Measurements from ENCODE around the gene MLLT6. TPM values are rescaled to one million over a fixed set of nuclear protein-coding genes. Genes with fewer than 3 reads are reported as not detected.
"Not testable (repeated sequence)": the region's sequence is repeated elsewhere in the genome, so short reads cannot be mapped to it uniquely, and the experiment has no call there.

The MLLT6 gene
- total RNA-seq, 6 experiments from 2014 or later: 10.1 to 30.9 (median 25.6) TPM

GRCh38 chr17:38724337-38724988 lies 19.4 kb downstream of the MLLT6 start:
- intact Hi-C loops (cut with DNase I): no loop called here
- peak in 2 of 3 donors; percentile 47 to 58 for DNase-seq
- peaks cover 0 to 5% (median 2%) of the 10 kb centered on the region in 4 donors for H3K4me1 ChIP-seq
- H3K27ac ChIP-seq: no peak overlapping the region
- peak in 1 of 4 donors; percentile 14 for ATAC-seq
- no peak overlapping the region for H3K4me3 ChIP-seq
- 83% methylated on average over 1 of the region's 16 CpGs for WGBS (ENCODE audit: insufficient coverage, low coverage, low lambda C conversion rate, missing lambda C conversion rate)
- no peaks in the 10 kb centered on the region for H3K27me3 ChIP-seq
- H3K36me3 ChIP-seq: peaks cover 0 to 9% (median 0%) of the 10 kb centered on the region in 4 donors
- H3K9me3 ChIP-seq: no peaks in the 10 kb centered on the region
- TF ChIP-seq, protein P1, sequence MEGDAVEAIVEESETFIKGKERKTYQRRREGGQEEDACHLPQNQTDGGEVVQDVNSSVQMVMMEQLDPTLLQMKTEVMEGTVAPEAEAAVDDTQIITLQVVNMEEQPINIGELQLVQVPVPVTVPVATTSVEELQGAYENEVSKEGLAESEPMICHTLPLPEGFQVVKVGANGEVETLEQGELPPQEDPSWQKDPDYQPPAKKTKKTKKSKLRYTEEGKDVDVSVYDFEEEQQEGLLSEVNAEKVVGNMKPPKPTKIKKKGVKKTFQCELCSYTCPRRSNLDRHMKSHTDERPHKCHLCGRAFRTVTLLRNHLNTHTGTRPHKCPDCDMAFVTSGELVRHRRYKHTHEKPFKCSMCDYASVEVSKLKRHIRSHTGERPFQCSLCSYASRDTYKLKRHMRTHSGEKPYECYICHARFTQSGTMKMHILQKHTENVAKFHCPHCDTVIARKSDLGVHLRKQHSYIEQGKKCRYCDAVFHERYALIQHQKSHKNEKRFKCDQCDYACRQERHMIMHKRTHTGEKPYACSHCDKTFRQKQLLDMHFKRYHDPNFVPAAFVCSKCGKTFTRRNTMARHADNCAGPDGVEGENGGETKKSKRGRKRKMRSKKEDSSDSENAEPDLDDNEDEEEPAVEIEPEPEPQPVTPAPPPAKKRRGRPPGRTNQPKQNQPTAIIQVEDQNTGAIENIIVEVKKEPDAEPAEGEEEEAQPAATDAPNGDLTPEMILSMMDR (IDR thresholded peaks at IDR 0.05): no peak
- no peak for TF ChIP-seq POLR2A (IDR thresholded peaks at IDR 0.05)

DNA sequence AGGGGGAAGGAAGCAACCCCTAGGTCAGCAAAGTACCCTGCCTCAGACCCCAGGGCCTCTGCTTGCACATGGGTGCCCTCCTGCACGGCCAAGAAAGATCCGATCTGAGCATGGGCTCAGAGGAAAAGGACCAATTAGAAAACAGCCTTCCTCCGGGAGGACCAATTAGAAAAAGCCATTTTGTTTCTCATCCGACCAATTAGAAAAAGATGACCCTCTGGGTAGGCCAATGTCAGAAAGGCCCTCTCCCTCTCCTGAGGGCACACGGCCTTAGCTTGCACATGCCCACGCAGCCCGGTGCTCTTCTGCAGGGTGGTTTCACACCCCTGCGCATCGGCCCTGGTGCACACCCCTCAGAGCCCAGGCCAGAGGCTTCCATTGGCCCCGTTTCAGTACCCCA lies 20.0 kb downstream of the MLLT6 start:
- intact Hi-C loops (cut with DNase I): no loop called here
- no peak for DNase-seq
- H3K4me1 ChIP-seq: peaks cover 0 to 6% (median 2%) of the 10 kb centered on the region in 4 donors
- no peak for ATAC-seq
- H3K9me3 ChIP-seq: no peaks in the 10 kb centered on the region
- H3K36me3 ChIP-seq: peaks cover 0 to 9% (median 0%) of the 10 kb centered on the region in 4 donors
- WGBS (ENCODE audit: insufficient coverage, low coverage, low lambda C conversion rate, missing lambda C conversion rate): 68% methylated on average over 2 of the region's 10 CpGs
- TF ChIP-seq, protein P1 (IDR thresholded peaks at IDR 0.05): no peak
- TF ChIP-seq POLR2A (IDR thresholded peaks at IDR 0.05): no peak
- no peak overlapping the region for H3K27ac ChIP-seq
- H3K4me3 ChIP-seq: no peak overlapping the region
- H3K27me3 ChIP-seq: no peaks in the 10 kb centered on the region

DNA sequence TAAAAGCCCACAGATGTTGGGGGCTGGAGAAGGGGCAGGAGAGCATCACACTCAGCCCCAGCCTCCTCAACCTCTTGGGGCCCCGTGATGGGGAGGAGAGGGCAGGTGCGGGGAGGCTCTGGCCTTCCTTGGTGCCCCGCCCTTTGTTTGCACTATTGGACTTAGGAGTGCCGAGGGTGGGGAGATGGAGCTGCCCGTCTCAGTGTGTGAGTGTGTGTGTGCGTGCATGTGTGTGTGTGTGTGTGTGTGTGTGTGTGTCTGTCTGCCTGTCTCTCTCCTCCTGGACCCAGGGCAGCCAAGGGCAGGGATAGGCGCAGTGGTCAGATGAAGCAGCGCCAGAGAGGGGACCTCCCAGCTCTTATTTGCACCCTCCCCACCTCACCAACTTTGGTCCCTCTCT lies 21.1 kb downstream of the MLLT6 start:
- H3K27me3 ChIP-seq; H3K4me1 ChIP-seq; DNase-seq; intact Hi-C loops (cut with DNase I); H3K27ac ChIP-seq; ATAC-seq; H3K4me3 ChIP-seq; H3K9me3 ChIP-seq; H3K36me3 ChIP-seq: not testable (repeated sequence)
- WGBS (ENCODE audit: insufficient coverage, low coverage, low lambda C conversion rate, missing lambda C conversion rate): no CpG with 5 or more reads among the region's 8 CpGs

DNA sequence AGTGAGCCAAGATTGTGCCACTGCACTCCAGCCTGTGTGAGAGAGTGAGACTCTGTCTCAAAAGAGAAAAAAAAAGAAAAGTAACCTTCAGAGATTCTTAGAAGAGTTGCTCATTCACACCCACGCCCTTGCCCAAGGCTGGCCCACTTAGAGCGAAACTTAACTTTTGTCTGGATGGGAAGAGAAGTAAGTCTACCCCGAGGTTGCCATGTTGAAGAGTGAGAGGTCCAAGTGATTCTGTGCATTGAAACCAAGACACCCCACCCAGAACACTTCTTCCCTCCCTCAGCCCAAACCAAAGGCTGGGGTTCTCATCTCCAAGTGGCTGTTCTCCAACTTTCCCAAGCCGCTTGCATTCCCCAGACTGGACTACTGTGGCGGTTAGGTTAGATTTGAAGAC lies 22.7 kb downstream of the MLLT6 start:
- peaks cover 0 to 21% (median 10%) of the 10 kb centered on the region in 4 donors for H3K4me1 ChIP-seq

DNA sequence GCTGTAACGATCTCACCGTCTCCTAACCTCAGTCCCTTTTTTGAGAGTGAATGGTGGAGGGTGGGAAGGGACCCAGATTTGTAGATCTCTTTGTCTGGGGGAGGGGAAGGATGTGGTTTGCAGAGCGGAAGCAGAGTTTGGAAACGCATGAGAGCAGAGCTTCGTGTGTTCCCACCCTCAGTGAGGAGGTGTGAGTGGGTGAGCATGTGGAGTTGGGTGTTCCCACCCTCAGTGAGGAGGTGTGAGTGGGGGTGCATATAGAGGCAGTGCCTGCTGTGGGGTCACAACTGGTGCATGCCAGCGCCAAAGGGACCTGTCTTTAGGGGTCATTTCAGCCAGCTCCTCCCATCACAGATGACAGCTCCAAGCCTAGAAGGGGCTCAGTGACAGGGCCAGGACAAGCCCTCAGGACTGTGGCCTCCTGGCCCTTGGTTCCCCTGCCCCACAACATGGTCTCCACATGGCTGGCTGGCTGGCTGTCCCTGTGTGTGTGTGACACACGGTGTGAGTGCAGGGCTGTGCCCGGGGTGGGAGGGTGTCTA lies 23.3 kb downstream of the MLLT6 start:
- Histone ChIP-seq H3K27me3 (no peaks in the 10 kb centered on the region), H3K9me3 (no peaks in the 10 kb centered on the region), H3K4me3 (no peak overlapping the region), H3K4me1 (peaks cover 0 to 27% (median 13%) of the 10 kb centered on the region in 4 donors), H3K36me3 (peaks cover 0 to 5% (median under 1%) of the 10 kb centered on the region in 4 donors), H3K27ac (no peak overlapping the region)
- DNase-seq (peak in 2 of 3 donors; percentile 54 to 56), ATAC-seq (no peak)
- TF ChIP-seq POLR2A (IDR thresholded peaks at IDR 0.05): no peak
- TF ChIP-seq, protein P1 (IDR thresholded peaks at IDR 0.05): no peak
- 44% methylated on average over 4 of the region's 8 CpGs for WGBS (ENCODE audit: insufficient coverage, low coverage, low lambda C conversion rate, missing lambda C conversion rate)
- intact Hi-C loops (cut with DNase I): no loop called here

More for the DNA sequence above, 22.7 kb downstream of the MLLT6 start:
- no peaks in the 10 kb centered on the region for H3K36me3 ChIP-seq
- H3K27me3 ChIP-seq: no peaks in the 10 kb centered on the region
- no peak overlapping the region for H3K27ac ChIP-seq
- no peak overlapping the region for H3K4me3 ChIP-seq
- H3K9me3 ChIP-seq: no peaks in the 10 kb centered on the region
- no peak for ATAC-seq
- no peak for DNase-seq
- TF ChIP-seq POLR2A (IDR thresholded peaks at IDR 0.05): no peak
- WGBS (ENCODE audit: insufficient coverage, low coverage, low lambda C conversion rate, missing lambda C conversion rate): 83% methylated on average over 3 of the region's 5 CpGs
- intact Hi-C loops (cut with DNase I): no loop called here

Measured in right lobe of liver (tissue), 6 donors.